HUES6 (cell line): Measurements from ENCODE around the gene PRPF31.

ENCODE experiments used
- H3K27ac ChIP-seq: 2 replicates; pipeline ENCODE4 v1.7.0; 2013; ENCODE audit warnings: low read depth, mild to moderate bottlenecking, low read length, inconsistent platforms
- H3K27me3 ChIP-seq: 2 replicates; pipeline ENCODE4 v1.6.1; 2013; ENCODE audit warnings: low read length; ENCODE audit not compliant: control insufficient read depth, insufficient read depth
- H3K36me3 ChIP-seq: 2 replicates; pipeline ENCODE4 v1.6.1; 2013; ENCODE audit warnings: low read length; ENCODE audit not compliant: control insufficient read depth, insufficient read depth
- H3K4me1 ChIP-seq: 2 replicates; pipeline ENCODE4 v1.6.1; 2013; ENCODE audit warnings: low read length; ENCODE audit not compliant: control insufficient read depth, insufficient read depth
- H3K4me3 ChIP-seq: 2 replicates; pipeline ENCODE4 v1.5.1; 2013; ENCODE audit warnings: low read depth, low read length
- H3K9ac ChIP-seq: one replicate; pipeline ENCODE4 v1.6.1; 2013; ENCODE audit warnings: mild to moderate bottlenecking, low read length
- H3K9me3 ChIP-seq: 2 replicates; pipeline ENCODE4 v1.6.1; 2013; ENCODE audit warnings: low read depth, low read length; ENCODE audit not compliant: control insufficient read depth, insufficient read depth

PRPF31 gene

DNA sequence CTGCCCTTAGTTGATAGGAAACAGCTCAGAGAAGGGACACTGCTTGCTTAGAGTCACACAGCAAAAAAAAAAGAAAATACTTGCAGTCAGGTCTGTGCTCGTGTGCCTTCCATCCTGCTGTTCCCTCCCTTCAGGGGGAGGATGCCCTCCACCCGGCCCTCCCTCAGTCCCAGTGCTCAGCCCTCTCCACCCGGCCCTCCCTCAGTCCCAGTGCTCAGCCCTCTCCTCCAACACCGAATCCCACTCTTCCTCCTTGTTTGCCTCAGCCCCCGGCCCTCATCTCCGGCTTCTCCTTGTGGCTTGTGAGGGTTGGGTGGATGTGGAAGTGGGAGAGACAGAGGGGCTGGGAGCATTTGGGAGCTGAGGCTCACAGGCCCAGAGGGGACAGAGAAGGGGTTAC, 5.9 kb upstream of the PRPF31 start:
- Histone ChIP-seq H3K9me3 (no peaks in the 10 kb centered on the region), H3K27ac (no peak overlapping the region), H3K9ac (no peak overlapping the region), H3K4me3 (no peak overlapping the region), H3K4me1 (no peaks in the 10 kb centered on the region), H3K36me3 (peaks cover 67% of the 10 kb centered on the region), H3K27me3 (no peaks in the 10 kb centered on the region)

DNA sequence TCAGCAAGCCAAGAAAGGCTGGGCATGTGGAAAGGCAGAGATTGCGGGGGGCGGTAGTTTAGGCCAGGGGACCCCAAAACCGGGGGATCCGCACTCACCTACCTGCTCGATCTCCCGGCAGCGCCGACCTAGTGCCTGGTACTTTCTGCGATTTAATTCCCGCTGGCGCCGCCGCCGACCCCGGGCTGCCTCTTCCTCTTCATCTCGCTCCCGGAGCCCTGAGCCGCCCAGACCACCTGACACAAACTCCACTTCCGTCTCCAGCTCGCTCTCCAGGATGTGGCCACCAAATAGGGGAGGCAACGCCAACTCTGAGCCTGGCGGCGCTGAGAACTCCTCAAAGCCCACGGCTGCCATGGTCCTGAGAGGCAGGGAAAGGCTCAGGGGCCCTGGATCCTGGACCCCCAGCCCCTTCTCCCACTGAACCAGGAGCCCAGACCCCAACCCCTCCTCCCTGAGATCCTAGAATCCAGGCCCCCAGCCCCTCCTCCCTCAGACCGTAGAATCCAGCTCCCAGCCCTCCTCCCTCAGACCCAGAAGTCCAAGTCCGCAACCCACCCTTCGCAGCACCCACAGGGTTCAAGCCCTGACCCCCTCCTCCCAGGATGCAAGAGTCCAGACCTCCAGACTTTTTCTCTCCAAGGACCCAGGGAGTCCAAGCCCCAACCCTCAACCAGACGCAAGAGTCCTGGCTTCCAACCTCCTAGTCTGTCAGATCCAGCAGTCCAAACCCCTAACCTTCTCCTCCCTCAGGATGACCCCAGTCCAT, 1.0 kb upstream of the PRPF31 start:
- Histone ChIP-seq H3K9me3 (no peaks in the 10 kb centered on the region), H3K4me1 (no peaks in the 10 kb centered on the region), H3K4me3 (peak overlapping the region; percentile 79), H3K27ac (no peak overlapping the region; the same call in 1 of the 2 replicates), H3K27me3 (no peaks in the 10 kb centered on the region), H3K9ac (peak overlapping the region; percentile 89), H3K36me3 (peaks cover 41% of the 10 kb centered on the region)

DNA sequence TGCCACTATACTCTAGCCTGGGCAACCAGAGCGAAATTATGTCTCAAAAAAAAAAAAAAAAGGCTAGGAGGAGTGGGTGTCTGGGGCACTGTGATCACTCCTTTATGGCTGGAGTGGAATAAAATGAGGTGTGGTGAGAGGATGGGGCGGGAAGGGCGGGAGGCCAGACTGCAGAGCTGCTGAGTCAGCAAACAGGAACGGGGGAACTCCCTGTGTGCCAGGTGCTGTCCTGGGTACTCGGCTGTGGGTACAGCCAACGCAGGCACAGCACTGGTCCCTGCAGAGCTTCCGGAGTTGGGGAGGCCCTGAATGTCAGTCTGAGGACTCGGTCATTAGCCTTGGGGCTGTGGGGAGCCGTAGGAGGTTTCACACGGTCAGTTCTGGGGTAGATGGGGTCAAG, 5.7 kb downstream of the PRPF31 start:
- no peaks in the 10 kb centered on the region for H3K4me1 ChIP-seq
- no peak overlapping the region for H3K4me3 ChIP-seq
- H3K9ac ChIP-seq, result no peak overlapping the region
- H3K36me3 ChIP-seq, result peaks cover 79% of the 10 kb centered on the region
- H3K27ac ChIP-seq, result no peak overlapping the region
- no peaks in the 10 kb centered on the region for H3K9me3 ChIP-seq
- H3K27me3 ChIP-seq, result no peaks in the 10 kb centered on the region

DNA sequence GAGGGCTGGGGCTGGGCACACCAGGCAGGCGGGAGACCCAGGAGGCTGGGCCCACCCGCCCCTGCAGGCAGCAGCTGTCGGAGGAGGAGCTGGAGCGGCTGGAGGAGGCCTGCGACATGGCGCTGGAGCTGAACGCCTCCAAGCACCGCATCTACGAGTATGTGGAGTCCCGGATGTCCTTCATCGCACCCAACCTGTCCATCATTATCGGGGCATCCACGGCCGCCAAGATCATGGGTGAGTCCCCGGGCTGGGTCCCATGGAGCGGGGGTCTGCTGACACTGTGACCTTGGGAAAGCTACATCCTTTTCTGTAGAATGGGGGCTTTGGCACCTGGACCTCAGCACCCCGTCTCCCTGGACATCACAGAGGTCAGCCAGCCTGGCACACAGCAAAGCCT, 8.1 kb downstream of the PRPF31 start:
- Histone ChIP-seq H3K4me1 (no peaks in the 10 kb centered on the region), H3K27ac (no peak overlapping the region), H3K36me3 (peaks cover 91% of the 10 kb centered on the region)

DNA sequence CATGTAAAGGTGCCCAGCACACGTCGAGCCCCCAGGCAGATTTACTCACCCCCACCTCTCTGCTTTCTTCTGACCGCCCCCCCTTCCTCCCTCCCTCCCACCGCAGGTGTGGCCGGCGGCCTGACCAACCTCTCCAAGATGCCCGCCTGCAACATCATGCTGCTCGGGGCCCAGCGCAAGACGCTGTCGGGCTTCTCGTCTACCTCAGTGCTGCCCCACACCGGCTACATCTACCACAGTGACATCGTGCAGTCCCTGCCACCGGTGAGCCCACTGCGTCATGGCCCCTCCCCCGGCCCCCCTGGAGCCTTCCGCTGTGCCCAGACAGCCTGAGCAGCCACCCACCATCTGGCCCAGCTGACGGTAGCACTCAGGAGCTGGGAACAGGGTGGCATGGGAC, 8.8 kb downstream of the PRPF31 start:
- Histone ChIP-seq H3K4me3 (no peak overlapping the region), H3K9me3 (no peaks in the 10 kb centered on the region), H3K27me3 (no peaks in the 10 kb centered on the region), H3K9ac (no peak overlapping the region), H3K4me1 (no peaks in the 10 kb centered on the region), H3K27ac (no peak overlapping the region), H3K36me3 (peaks cover 96% of the 10 kb centered on the region)

More for the DNA sequence above, 8.1 kb downstream of the PRPF31 start:
- Histone ChIP-seq H3K4me3 (no peak overlapping the region), H3K9me3 (no peaks in the 10 kb centered on the region), H3K9ac (no peak overlapping the region), H3K27me3 (no peaks in the 10 kb centered on the region)

DNA sequence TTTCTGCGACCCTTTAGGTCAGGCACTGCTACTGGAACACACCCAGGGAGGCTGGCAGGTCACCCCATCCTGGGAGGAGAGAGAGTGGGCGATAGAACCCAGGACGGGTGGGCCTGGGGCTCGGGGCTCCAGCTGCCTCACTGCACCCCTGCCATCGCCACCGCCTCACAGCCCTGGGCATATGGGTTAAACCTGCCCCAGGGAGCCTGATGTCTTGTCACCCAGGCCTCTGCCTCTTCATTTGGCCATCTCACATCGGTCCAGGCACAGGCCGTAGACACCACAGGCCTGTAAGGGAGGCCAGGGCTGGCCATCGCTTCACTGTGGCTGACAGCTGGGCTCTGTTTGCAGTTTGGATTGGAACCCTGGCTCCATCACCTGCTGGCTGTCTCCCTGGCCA, 10.2 kb downstream of the PRPF31 start:
- H3K36me3 ChIP-seq, result peaks cover 91% of the 10 kb centered on the region
- no peaks in the 10 kb centered on the region for H3K27me3 ChIP-seq
- no peak overlapping the region for H3K9ac ChIP-seq
- H3K27ac ChIP-seq, result no peak overlapping the region
- H3K9me3 ChIP-seq, result no peaks in the 10 kb centered on the region
- H3K4me1 ChIP-seq, result no peaks in the 10 kb centered on the region
- no peak overlapping the region for H3K4me3 ChIP-seq

DNA sequence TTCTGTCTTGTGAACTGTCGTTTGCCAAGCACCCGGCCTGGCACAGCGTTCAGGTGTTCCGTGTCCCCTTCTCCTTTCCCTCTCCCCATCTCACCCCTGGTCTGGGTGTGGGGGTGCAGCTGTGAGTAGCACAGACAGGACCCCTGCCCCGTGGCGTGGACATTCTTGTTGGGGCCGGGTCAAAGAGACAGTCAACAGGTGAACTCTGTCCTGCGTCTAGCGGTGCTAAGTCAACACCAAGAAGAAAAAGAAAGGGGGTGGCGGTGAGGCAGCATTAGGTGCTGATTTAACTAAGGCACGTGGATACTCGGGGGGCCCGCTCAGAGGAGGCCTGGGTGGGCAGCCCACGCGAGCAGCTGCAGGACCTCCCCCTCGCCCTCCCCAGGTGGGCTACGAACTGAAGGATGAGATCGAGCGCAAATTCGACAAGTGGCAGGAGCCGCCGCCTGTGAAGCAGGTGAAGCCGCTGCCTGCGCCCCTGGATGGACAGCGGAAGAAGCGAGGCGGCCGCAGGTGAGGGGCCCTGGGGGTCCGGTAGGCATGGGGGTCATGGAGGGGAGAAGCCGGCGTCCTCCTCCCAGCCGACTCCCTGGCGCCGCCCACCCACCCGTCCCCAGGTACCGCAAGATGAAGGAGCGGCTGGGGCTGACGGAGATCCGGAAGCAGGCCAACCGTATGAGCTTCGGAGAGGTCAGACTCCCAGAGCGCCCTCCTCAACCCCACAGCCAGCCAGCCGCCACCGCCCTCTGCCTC, 12.3 kb downstream of the PRPF31 start:
- Histone ChIP-seq H3K36me3 (peaks cover 86% of the 10 kb centered on the region), H3K9me3 (no peaks in the 10 kb centered on the region), H3K4me1 (no peaks in the 10 kb centered on the region), H3K9ac (no peak overlapping the region), H3K4me3 (no peak overlapping the region), H3K27me3 (no peaks in the 10 kb centered on the region), H3K27ac (no peak overlapping the region)

DNA sequence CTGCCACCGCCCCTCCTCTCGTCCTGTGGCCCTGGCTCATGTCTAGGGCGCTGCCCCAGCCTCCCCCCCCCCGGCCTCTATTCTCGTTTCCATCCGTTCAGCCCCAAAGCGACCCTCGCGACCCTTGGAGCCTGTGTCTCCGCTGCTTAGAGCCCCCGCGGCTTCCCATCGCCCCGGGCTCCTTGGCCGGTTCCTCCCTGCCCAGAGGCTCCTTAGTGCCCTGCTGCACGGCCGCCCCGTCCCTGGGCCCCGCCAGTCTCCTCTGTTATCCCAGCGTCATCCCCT, 12.8 kb downstream of the PRPF31 start:
- Histone ChIP-seq H3K27me3 (no peaks in the 10 kb centered on the region), H3K27ac (no peak overlapping the region), H3K9me3 (no peaks in the 10 kb centered on the region), H3K4me1 (no peaks in the 10 kb centered on the region), H3K4me3 (no peak overlapping the region), H3K9ac (no peak overlapping the region), H3K36me3 (peaks cover 85% of the 10 kb centered on the region)

DNA sequence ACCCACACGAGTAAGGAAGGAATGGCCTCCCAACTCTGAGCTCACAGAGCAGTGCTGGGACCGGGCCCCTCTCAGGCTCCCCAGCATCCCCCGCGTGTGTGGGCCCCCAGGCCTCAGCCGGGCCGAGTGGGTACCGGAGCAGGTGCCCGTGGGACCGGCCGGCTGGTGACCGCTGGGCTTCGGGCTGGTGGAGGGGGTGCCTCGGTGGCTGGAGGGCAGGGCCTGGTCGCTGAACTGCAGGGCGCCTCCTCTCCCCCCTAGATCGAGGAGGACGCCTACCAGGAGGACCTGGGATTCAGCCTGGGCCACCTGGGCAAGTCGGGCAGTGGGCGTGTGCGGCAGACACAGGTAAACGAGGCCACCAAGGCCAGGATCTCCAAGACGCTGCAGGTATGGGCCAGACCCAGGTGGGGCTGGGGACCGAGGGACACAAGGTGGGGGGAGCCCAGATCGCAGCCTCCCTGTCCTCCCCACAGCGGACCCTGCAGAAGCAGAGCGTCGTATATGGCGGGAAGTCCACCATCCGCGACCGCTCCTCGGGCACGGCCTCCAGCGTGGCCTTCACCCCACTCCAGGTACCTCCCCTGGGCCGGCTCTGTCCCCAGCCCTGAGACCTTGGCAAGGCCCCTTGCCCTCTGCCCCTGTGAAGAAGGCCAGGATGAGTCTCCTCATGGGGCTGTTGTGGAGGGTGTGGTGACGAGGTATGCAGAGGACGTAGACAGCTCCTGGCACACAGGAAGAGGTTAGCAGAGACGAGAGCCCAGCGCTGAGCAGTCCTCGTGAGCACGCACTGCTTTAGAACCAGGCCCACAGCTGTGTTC, 13.5 kb downstream of the PRPF31 start:
- Histone ChIP-seq H3K36me3 (peaks cover 79% of the 10 kb centered on the region), H3K4me1 (no peaks in the 10 kb centered on the region), H3K9ac (no peak overlapping the region), H3K9me3 (no peaks in the 10 kb centered on the region), H3K27ac (no peak overlapping the region), H3K4me3 (no peak overlapping the region), H3K27me3 (no peaks in the 10 kb centered on the region)

DNA sequence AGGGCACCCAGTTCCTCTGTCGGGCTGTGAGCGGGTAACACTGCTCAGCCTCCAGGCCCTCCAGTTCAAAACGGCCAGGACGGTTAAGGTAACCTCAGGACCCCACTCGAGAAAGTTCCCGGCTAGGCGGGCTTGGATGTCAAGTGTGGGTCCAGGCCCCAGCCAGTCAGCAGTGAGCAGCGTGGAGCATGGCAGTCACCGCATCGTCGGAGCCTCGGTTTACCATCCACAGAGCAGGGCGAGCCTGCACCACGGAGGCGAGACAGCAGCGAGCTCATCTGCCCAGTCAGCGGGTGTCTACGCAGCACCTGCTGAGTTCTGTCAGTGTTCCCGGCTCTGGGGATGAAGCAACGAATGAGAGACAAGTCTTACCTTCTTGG, 14.1 kb downstream of the PRPF31 start:
- Histone ChIP-seq H3K4me3 (no peak overlapping the region), H3K9me3 (no peaks in the 10 kb centered on the region), H3K4me1 (no peaks in the 10 kb centered on the region), H3K27me3 (no peaks in the 10 kb centered on the region), H3K27ac (no peak overlapping the region), H3K36me3 (peaks cover 73% of the 10 kb centered on the region), H3K9ac (no peak overlapping the region)
